Loucy (cell line): Measurements from ENCODE around the gene BBIP1.

Source experiments
- H2AFZ ChIP-seq: fragments of 200-600 bp; sonication (generic); 2 replicates; pipeline ENCODE4 v1.6.0; 2016; ENCODE audit warnings: antibody characterized with exemption, mild to moderate bottlenecking, low read length, moderate library complexity
- H3F3A ChIP-seq: fragments of 200-600 bp; 2 replicates; pipeline ENCODE4 v1.6.0; 2016; ENCODE audit warnings: antibody characterized with exemption, low read depth, mild to moderate bottlenecking
- H3K27me3 ChIP-seq: fragments of 200-600 bp; sonication (generic); 2 replicates; pipeline ENCODE4 v1.6.1; 2014; ENCODE audit warnings: low read length, mild to moderate bottlenecking; ENCODE audit not compliant: insufficient read depth, poor library complexity, severe bottlenecking
- H3K36me3 ChIP-seq: fragments of 200-600 bp; sonication (generic); 2 replicates; pipeline ENCODE4 v1.6.1; 2016; ENCODE audit warnings: low read length; ENCODE audit not compliant: insufficient read depth
- H3K4me1 ChIP-seq: fragments of 200-600 bp; sonication (generic); 2 replicates; pipeline ENCODE4 v1.5.1; 2014; ENCODE audit warnings: low read length, mild to moderate bottlenecking; ENCODE audit not compliant: insufficient read depth, poor library complexity, severe bottlenecking
- H3K4me2 ChIP-seq: fragments of 200-600 bp; sonication (generic); 2 replicates; pipeline ENCODE4 v1.6.0; 2014; ENCODE audit warnings: antibody characterized with exemption, low read length, low read depth, mild to moderate bottlenecking; ENCODE audit not compliant: poor library complexity, severe bottlenecking
- H3K4me3 ChIP-seq: fragments of 200-600 bp; sonication (generic); 2 replicates; pipeline ENCODE4 v1.5.1; 2014; ENCODE audit warnings: low read length, mild to moderate bottlenecking, mixed read lengths; ENCODE audit not compliant: poor library complexity, severe bottlenecking
- H3K79me2 ChIP-seq: fragments of 200-600 bp; sonication (generic); 2 replicates; pipeline ENCODE4 v1.6.1; 2014; ENCODE audit warnings: low read length; ENCODE audit not compliant: insufficient read depth
- H3K9ac ChIP-seq: fragments of 200-600 bp; sonication (generic); 2 replicates; pipeline ENCODE4 v1.6.0; 2014; ENCODE audit warnings: mild to moderate bottlenecking, low read depth, low read length, moderate library complexity; ENCODE audit not compliant: poor library complexity, severe bottlenecking
- H3K9me2 ChIP-seq: fragments of 200-600 bp; sonication (generic); replicated peaks from 2 replicates; pipeline ENCODE4 v1.6.1; 2016; ENCODE audit warnings: low read depth, low read length, mixed read lengths
- H3K9me3 ChIP-seq: fragments of 200-600 bp; sonication (generic); 2 replicates; pipeline ENCODE4 v1.6.1; 2014; ENCODE audit warnings: mild to moderate bottlenecking, antibody characterized with exemption, low read length, low read depth; ENCODE audit not compliant: insufficient read depth
- H4K20me1 ChIP-seq: fragments of 200-600 bp; sonication (generic); 2 replicates; pipeline ENCODE4 v1.6.0; 2014; ENCODE audit warnings: antibody characterized with exemption, low read length, mild to moderate bottlenecking; ENCODE audit not compliant: insufficient read depth, poor library complexity, severe bottlenecking
- CTCF ChIP-seq: fragments of 200-600 bp; sonication (generic); conservative IDR thresholded peaks from 2 replicates; pipeline ENCODE4 v1.5.1; 2014; ENCODE audit warnings: mild to moderate bottlenecking, antibody characterized with exemption, low read length
- EZH2phosphoT487 ChIP-seq: fragments of 200-600 bp; IDR thresholded peaks from 2 replicates; pipeline ENCODE4 v1.6.1; 2018; ENCODE audit warnings: antibody characterized with exemption, mild to moderate bottlenecking, moderate library complexity, borderline replicate concordance

The BBIP1 gene

GRCh38 chr10:110931769-110932381 is 12.9 kb upstream of the BBIP1 start:
- H3K27me3 ChIP-seq: no peaks in the 10 kb centered on the region
- H3K9me2 ChIP-seq: no peaks in the 10 kb centered on the region
- H4K20me1 ChIP-seq: peaks cover 64% of the 10 kb centered on the region
- H3K4me2 ChIP-seq: no peak overlapping the region
- H3K36me3 ChIP-seq: no peaks in the 10 kb centered on the region
- H3K4me1 ChIP-seq: peaks cover 8% of the 10 kb centered on the region
- no peaks in the 10 kb centered on the region for H3K9me3 ChIP-seq
- H3F3A ChIP-seq: no peaks in the 10 kb centered on the region
- H3K4me3 ChIP-seq: no peak overlapping the region
- H3K9ac ChIP-seq: no peak overlapping the region
- no peak for TF ChIP-seq EZH2phosphoT487
- TF ChIP-seq CTCF: no peak
- no peak overlapping the region for H2AFZ ChIP-seq
- peaks cover 92% of the 10 kb centered on the region for H3K79me2 ChIP-seq

- Histone ChIP-seq H4K20me1 (peaks cover 68% of the 10 kb centered on the region), H3K4me1 (peaks cover 19% of the 10 kb centered on the region), H3K4me2 (no peak overlapping the region), H3K27me3 (no peaks in the 10 kb centered on the region), H3F3A (no peaks in the 10 kb centered on the region), H2AFZ (no peak overlapping the region), H3K9ac (no peak overlapping the region), H3K79me2 (peaks cover 95% of the 10 kb centered on the region), H3K4me3 (no peak overlapping the region), H3K36me3 (no peaks in the 10 kb centered on the region), H3K9me2 (no peaks in the 10 kb centered on the region), H3K9me3 (no peaks in the 10 kb centered on the region)
- TF ChIP-seq EZH2phosphoT487 (no peak), CTCF (no peak)
Measured at GRCh38 chr10:110927461-110927860, 8.5 kb upstream of the BBIP1 start.

GRCh38 chr10:110923856-110924493 is 5.0 kb upstream of the BBIP1 start:
- H3K9ac ChIP-seq: peak overlapping the region; percentile 8
- H3K27me3 ChIP-seq: no peaks in the 10 kb centered on the region
- peak overlapping the region; percentile 84 for H3K4me2 ChIP-seq
- no peaks in the 10 kb centered on the region for H3K9me2 ChIP-seq
- H3K79me2 ChIP-seq: peaks cover 88% of the 10 kb centered on the region
- no peaks in the 10 kb centered on the region for H3K9me3 ChIP-seq
- H4K20me1 ChIP-seq: peaks cover 65% of the 10 kb centered on the region
- TF ChIP-seq EZH2phosphoT487 (no peak), CTCF (no peak)
- H2AFZ ChIP-seq: no peak overlapping the region
- H3K4me1 ChIP-seq: peaks cover 30% of the 10 kb centered on the region
- H3F3A ChIP-seq: no peaks in the 10 kb centered on the region
- peak overlapping the region; percentile 96 for H3K4me3 ChIP-seq
- H3K36me3 ChIP-seq: no peaks in the 10 kb centered on the region
